NCI-H748 treated with DMSO at 0.1 percent for 48 hours (cell line): ENCODE results near the gene OR5L1.

Experiments used
- DNase-seq: peaks from one replicate; lab custom pipeline; 2025; lab: John Stamatoyannopoulos, UW

Gene OR5L1

GRCh38 chr11:55811067-55811466, at the start of gene OR5L1:
Gene OR5L1 (plus strand): TSS chr11:55811367. CDS start chr11:55811467, 100 bp downstream.
- DNase-seq = no peak

DNA sequence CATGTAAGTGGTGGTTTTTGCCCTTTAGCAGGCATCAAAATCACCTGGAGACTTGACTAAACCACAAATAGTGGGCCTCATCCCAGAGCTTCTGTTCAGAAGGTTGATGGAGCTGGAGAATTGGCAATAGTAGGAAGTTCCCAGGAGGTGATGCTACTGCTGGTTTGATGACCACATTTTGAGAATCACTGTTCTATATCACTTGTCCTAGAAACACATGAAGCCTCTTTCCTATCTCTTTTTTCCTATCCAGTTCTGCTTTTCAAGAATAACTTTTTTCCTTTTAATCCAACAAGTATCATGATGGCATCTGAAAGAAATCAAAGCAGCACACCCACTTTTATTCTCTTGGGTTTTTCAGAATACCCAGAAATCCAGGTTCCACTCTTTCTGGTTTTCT, 38.0 kb upstream of the OR5L1 start, which contains the start of gene OR5D13:
Gene OR5D13 (plus strand): TSS at position 301 of the 400 bp plus-strand sequence. CDS start 0 bp downstream, at position 301.
- no peak for DNase-seq

DNA sequence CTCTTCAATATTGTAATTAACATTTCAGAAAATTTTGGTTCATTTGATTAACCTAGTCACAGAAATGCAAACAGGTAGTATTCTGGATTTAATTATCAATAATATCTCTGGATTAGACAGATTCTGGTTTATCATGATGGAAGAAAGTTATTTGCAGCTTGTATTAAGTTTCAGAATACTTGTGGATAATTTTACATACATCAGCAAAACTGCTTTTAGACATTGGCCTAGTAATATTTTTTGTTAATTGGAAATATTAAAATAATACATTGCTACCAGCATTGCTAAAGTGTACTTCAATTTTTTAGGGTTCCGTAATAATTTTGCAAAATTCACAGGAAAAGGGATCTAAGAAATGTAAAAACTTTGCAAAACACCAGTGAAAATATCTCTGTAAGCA, 19.6 kb upstream of the OR5L1 start:
- no peak for DNase-seq

GRCh38 chr11:55793321-55793720, 17.8 kb upstream of the OR5L1 start:
- DNase-seq = no peak

- no peak for DNase-seq
These were observed 15.9 kb upstream of the OR5L1 start, which contains the start of gene OR5D14 for GRCh38 chr11:55795256-55795655. Gene OR5D14 (plus strand): TSS chr11:55795556. CDS start chr11:55795556, 0 bp downstream.

- DNase-seq = no peak
These were observed 4.9 kb upstream of the OR5L1 start for GRCh38 chr11:55806248-55806647.

DNA sequence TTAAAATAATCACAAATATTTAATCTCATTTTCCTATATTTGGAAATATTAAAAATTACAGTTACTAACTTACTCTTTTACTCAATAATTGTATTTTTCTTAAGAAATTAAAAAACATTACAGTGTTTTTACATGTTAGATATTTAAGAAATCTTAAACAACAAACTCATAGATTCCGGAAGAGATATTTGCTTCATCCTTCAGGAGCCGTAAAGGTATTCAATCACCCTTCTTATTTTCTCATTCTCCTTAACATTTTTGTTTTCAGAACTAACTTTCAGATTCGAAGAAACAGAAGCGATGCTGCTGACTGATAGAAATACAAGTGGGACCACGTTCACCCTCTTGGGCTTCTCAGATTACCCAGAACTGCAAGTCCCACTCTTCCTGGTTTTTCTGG, 8.2 kb downstream of the OR5L1 start, which contains the start of gene OR5D18:
Gene OR5D18 (plus strand): TSS at position 301 of the 400 bp plus-strand sequence. CDS start 0 bp downstream, at position 301.
- DNase-seq = no peak

DNA sequence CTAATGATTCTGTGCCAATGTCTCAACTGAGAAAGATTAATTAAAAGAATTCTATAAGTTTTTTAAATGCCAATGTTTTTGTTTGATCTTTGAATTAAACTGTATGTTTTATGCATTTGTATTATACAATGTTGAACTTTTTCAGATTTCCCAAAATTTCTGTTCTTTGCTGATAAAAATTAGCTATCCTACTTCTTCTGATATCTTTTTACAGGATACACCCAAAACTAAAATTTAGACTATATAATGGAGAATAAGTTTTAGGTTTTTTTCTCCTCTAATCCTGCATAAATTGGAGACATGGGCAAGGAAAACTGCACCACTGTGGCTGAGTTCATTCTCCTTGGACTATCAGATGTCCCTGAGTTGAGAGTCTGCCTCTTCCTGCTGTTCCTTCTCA, 15.8 kb downstream of the OR5L1 start, which contains the start of gene OR5L2:
Gene OR5L2 (plus strand): TSS at position 301 of the 400 bp plus-strand sequence. CDS start 0 bp downstream, at position 301.
- DNase-seq = no peak

DNA sequence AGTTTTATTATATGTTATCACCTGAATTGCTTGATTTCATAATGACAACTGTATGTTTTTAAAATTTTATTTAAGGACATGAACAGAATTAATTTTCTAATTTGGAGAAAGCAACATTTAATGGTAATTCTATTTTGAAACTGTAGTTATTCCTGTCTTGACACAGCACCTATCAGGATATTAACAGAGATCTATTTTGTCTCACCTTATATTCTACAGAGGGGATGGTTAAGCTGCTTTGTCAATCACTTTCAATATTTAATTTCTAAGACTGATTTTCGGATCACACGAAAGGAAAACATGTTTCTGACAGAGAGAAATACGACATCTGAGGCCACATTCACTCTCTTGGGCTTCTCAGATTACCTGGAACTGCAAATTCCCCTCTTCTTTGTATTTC, 27.3 kb downstream of the OR5L1 start, which contains the start of gene OR5D16:
Gene OR5D16 (plus strand): TSS at position 301 of the 400 bp plus-strand sequence. CDS start 0 bp downstream, at position 301.
- no peak for DNase-seq

DNA sequence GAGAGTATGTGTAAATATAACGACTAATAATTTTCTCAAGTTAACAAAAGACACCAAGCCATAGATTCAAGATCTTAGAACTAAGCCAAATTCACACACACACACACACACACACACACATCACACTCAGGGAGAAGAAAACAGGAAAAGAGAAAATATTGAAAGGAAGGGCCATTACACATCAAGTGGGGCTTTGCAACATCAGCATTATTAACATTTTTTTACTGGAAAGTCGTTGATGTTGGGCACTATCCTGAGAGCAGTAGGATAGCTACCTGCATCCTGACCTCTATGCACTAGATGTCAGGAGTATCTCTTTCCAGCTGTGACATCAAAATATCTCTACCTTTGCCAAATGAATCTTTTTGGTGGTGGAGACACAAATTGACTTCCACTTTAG, 36.3 kb downstream of the OR5L1 start:
- DNase-seq = no peak

- DNase-seq = no peak
These were observed 37.9 kb downstream of the OR5L1 start for GRCh38 chr11:55849037-55849436.

DNA sequence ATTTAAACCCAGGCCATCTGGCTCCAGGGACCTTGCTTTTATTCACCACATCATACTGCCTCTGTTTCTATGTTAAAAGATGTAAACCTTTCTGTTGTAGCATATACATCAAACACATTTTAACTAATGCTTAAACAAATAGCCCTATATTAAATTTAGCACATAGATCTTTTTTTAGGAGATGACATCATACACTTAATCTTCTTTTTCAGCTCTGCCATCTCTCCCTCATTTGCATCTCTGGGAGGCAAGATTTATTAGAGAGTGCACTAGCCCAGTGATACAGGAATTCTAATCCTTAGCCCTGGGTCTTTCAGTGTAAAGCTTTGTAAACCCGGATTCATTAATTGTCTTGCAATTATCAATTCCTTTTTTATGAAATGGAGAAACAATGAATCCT, 41.0 kb downstream of the OR5L1 start:
- DNase-seq = no peak

DNA sequence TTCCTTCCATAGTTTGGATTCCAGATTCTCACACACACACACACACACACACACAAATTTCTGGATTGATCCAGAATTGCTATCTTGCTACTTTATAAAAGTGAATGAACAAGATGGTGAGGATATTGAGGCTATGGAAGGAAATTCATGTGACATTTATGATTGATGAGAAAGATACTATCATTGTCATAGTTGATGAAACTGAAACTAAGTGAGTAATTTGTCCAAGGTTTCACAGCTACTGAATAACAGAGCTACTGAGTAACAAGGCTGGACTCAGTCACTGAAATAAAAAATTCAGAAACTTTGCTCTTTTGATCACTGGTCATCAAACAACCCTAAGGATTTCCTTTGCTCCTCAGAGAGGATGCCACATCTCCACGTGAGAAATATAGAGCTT, 43.5 kb downstream of the OR5L1 start:
- DNase-seq = no peak
